DMS114 treated with DMSO at 0.1 percent for 48 hours (cell line): ENCODE data around the gene SUN5.
"Not testable (repeated sequence)": the region's sequence is repeated elsewhere in the genome, so short reads cannot be mapped to it uniquely, and the experiment has no call there.

Experiments
- DNase-seq: peaks from one replicate; lab custom pipeline; 2025; ENCODE audit not compliant: unreplicated experiment; lab: John Stamatoyannopoulos, UW

Gene SUN5, protein sequence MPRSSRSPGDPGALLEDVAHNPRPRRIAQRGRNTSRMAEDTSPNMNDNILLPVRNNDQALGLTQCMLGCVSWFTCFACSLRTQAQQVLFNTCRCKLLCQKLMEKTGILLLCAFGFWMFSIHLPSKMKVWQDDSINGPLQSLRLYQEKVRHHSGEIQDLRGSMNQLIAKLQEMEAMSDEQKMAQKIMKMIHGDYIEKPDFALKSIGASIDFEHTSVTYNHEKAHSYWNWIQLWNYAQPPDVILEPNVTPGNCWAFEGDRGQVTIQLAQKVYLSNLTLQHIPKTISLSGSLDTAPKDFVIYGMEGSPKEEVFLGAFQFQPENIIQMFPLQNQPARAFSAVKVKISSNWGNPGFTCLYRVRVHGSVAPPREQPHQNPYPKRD

DNA sequence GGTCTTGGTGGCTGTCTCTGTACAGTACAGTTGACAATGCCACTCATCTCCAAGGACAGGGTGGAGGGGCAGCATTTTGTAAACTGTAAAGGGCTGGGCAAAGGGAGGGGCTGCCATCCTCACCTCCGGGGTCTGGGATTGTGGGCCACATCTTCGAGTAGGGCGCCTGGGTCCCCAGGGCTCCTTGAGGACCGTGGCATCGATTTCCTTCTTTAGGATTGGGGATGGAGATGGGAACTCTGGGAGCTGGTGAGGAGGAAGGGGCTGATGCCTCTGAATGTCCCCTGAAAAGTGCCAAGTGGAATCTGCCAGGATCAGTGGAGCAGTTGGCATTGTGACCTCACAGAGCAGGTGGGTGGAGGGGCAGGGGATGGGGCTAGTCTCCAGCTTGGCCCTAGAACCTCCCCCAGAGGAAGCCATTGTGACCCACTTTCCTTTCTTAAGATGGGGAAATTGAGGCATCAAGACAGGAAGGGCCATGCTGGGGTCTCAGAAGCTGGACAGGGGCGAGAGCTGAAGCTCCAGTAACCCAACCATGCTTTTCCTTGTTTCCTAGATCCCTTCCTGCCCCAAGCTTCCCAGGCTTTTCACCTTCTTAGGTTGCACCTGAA lies at the start of gene SUN5:
Gene SUN5 (minus strand): TSS at position 293 of the 611 bp plus-strand sequence. CDS start 93 bp downstream, at position 200.
- no peak for DNase-seq

DNA sequence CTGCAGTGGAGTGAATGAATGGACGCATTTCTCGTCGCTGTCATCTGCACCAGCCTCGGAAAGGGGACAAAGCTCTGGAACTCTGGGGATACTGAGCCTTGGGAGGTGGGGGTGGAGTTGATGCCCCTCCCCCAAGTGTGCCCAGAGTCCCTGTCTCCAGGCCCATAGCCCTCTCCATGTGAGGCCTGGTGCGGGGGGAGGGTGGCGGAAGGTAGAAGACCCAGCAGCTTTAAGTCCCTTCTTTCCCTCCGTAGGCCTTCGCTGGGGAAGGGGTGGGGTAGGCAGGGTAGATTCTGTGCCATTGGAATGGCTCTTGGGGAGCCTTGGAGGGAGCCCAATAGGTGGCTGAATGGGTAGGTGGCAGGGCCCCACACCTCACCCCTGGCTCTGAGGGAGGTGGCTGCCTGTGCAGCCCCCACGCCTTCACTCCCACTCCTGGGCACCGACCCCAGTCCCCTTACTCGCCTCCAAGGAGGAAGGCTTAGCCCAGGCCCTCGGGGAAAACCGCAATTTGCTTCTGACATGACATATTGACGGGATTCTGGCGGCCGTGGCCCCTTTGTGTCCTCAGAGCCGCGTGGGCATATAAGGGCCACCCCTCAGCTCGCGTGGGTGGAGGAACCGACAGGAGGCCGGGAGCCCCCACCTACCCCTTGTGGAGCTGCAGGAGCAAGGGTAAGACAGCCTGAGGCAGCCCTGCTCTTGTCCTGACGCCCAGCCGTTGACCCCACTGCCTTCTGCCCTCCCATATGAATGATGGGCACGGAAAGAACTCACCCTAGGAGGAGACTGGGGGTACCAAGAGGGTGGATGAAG lies 49.3 kb upstream of the SUN5 start, which contains the start of gene BPIFB3:
Gene BPIFB3 (plus strand): TSS at position 613 of the 816 bp plus-strand sequence. CDS start 1,533 bp downstream, outside the sequence.
- no peak for DNase-seq

DNA sequence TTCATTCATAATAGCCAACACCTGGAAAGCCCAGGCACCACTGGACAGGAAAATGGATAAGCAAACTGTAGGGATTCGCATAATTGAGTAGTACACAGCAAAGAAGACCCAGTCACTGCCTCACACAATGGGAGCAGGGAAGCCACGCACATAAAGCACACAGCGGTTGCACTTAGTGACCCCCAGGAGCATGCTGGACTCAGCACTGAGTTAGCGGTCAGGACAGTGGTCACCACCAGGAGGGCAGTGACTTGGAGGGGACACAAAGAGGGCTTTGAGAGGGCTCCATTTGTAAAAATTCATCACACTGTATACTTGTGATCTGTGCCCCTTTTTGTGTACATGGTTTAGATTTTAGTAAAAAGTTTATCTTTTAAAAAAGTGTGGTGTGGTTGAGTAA lies 47.1 kb upstream of the SUN5 start:
- DNase-seq, result no peak

GRCh38 chr20:33046412-33046811 lies 42.2 kb upstream of the SUN5 start:
- DNase-seq, result no peak

GRCh38 chr20:33045129-33045721 lies 41.0 kb upstream of the SUN5 start:
- DNase-seq, result not testable (repeated sequence)

GRCh38 chr20:33043731-33044181 lies 39.5 kb upstream of the SUN5 start:
- no peak for DNase-seq

DNA sequence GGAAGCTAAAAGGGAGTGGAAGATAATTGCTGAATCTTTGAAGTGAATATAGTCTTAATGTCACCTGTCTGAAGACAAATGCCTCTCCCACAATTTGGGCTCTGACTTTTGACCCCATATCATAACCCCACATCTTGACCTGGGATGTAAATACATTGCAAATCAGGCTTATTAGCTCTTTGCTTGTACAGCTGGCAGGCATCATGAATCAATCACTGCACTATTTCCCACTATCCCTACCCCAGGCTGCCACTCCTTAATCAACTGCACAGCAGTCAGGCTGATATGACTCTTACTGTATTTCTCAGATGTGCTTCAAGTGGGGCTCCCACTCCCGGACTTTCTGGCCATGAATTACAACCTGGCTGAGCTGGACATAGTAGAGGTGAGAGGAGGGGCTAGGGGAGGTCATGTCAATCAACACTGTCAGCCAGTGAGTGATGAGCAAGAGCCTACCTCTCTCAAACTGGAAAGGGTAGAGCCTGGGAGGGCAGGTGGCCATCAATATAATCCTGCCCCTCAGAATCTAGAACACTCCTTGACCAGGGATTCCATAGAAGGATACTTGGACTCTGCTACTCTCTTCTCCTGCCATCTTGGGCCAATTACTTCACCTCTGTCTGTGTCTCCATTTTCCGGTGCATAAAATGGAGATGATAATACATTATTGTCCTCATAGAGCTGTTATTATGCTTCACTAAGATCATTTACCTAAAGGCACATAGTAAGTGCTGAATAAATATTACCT lies 38.9 kb upstream of the SUN5 start:
- DNase-seq, result no peak

DNA sequence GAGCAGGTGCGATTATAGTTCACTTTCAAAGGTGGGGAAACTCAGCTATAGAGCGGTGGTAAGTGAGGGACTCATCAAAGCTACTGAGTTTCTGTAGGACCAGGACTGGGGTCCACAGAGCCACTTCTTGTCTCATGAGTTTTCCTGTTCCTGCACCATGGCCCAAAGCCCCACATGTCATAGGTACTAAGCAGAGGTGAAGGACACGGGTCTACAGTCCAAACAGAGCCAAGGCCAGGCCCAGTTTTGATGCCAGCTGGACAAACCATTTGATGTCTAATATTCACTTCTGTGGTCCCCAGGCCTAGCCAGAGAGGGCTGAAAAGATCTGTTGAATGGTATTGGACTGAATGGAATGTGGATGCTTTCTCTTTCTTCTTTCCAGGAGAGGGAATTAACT lies 38.2 kb upstream of the SUN5 start:
- DNase-seq, result no peak

DNA sequence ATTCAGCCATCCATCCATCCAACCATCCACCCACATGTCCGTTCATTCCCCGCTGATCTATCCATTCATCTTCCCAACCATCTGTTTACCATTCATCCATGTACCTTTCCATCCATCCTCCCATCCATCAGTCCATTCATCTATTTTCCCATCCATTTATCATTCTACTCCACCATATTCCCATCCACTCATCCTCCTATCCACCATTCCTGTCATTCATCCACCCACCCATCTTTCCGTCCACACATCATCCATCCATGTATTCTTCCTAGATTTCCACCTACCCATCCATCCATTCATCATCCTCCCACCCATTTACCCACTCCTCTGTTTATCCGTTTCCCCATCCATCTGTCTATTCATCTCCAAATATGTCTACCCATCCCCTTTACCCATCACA lies 34.0 kb upstream of the SUN5 start:
- DNase-seq, result no peak

DNA sequence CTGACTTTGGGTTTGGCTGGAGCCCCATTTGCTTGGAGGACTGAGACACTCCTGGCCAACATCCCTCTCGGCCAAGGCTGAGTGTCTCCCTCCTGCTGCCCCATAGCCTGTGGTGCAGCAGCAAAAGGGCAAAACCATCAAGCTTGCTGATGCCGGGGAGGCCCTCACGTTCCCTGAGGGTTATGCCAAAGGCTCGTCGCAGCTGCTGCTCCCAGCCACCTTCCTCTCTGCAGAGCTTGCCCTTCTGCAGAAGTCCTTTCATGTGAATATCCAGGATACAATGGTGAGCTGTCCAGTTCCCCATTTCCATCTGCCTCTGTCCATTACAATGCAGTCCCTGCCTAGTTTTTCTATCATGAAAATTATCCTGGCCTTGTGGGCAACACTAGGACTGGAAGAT lies 33.2 kb upstream of the SUN5 start:
- DNase-seq, result no peak

DNA sequence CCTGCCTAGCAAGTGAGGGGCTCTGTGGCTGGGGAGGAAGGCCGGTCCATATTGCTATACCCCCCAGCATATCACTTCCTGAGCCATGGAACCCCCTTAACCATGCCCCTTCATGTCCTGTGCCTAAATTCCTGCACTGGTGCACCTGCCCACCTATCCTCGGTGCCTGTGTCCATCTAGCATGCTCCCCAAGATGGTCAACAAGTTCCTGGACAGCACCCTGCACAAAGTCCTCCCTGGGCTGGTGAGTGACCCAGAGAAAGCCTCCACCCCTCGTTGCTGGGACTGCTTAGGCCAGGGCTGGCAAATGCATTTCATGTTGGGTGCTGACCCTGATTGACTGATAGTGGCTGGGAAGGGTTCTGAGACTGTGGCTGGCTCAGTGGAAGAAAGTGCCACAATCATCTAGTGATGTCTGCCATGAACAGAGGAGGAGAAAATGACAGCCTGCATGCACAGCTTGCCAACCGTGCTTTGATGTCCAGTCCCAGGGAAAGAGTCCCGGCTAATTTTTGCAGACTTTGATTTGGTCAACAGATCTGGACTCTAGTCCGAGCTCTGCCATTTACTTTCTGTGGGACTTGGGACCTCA lies 30.8 kb upstream of the SUN5 start:
- no peak for DNase-seq

- no peak for DNase-seq
Observed at GRCh38 chr20:33034115-33034514, 29.9 kb upstream of the SUN5 start.

DNA sequence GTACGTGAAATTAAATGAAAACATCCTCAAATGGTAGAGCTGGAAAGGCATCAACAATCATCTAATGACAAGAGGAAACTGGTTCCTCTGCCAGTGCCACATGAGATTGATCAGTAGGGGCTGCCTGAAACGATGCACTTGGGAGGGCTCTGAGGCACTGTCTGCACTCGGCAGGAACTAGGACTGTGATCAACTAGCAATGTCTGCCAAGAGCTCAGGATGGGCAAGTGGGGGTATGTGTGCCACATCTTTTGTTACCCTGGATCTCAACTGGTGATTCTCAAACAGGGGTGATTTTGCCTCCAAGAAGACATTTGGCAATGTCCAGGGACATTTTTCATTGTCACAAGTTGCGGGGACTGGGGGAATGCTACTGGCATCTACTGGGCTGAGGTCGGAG lies 29.1 kb upstream of the SUN5 start:
- no peak for DNase-seq

- no peak for DNase-seq
Observed at GRCh38 chr20:33032555-33032954, 28.3 kb upstream of the SUN5 start.

DNA sequence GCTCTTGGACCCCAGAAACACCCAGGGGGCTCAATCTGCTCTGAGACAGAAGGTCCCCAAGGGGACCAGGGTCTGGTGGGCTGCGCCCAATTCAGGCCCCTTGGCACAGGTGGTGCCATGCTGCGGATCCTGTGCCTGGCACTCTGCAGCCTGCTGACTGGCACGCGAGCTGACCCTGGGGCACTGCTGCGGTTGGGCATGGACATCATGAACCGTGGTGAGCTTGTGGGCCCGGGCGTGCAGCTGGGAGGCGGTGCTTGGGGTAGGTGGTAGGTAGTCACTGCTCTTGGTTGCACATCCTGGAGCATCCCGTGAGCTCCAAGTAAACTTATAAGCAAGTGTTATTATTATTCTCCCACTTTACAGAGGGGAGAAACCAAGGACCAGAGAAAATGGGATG lies 27.3 kb upstream of the SUN5 start, which contains the start of gene BPIFB6:
Gene BPIFB6 (plus strand): TSS at position 118 of the 400 bp plus-strand sequence. CDS start 0 bp downstream, at position 118.
- no peak for DNase-seq

- no peak for DNase-seq
Observed at GRCh38 chr20:33030569-33030968, 26.3 kb upstream of the SUN5 start.

DNA sequence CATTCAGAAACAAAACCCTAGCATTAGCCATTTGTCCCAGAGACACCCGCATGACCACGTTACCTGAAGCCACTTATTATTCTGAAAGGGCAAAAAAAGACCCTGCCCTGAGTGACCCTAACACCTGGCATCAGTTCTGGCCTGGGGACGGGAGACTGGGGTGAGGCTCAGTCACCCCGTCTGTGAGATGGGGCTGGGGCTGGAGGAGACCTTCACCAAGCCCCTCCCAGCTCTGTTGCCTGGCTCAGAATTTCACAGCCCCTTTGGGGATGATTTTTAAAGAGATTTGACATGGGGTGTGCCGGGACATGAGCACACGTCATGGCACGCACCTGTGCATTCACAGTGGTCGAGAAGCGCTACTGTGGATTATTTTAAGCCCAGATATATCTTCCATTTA lies 25.8 kb upstream of the SUN5 start:
- no peak for DNase-seq

- DNase-seq, result no peak
Observed at GRCh38 chr20:33028875-33029274, 24.6 kb upstream of the SUN5 start.

- no peak for DNase-seq
Observed at GRCh38 chr20:33027769-33028751, 23.8 kb upstream of the SUN5 start.
